Measurements from ENCODE around the gene PIWIL1.

PIWIL1 gene

GRCh38 chr12:130421896-130422295 lies 84.2 kb downstream of the PIWIL1 start:
- H3K4me3 Mint-ChIP-seq, result no peak overlapping the region
- no peak overlapping the region for H3K27ac Mint-ChIP-seq
- no peaks in the 10 kb centered on the region for H3K9me3 Mint-ChIP-seq
- peaks cover 9% of the 10 kb centered on the region for H3K4me1 Mint-ChIP-seq
- H3K27me3 Mint-ChIP-seq (ENCODE audit: low read depth), result peaks cover 9% of the 10 kb centered on the region
- TF ChIP-seq CTCF (IDR thresholded peaks at IDR 0.05; ENCODE audit: unreplicated experiment in 3 of 3), result no peak
- H3K36me3 Mint-ChIP-seq (ENCODE audit: low read depth), result no peaks in the 10 kb centered on the region
